RPMI8226 (cell line): ENCODE measurements around the gene CLIP2.
"Not testable (repeated sequence)": the region's sequence is repeated elsewhere in the genome, so short reads cannot be mapped to it uniquely, and the experiment has no call there.

Source experiments
- DNase-seq: peaks from one replicate; pipeline ENCODE4 v3.0.0-alpha.2; 2015

CLIP2 gene

GRCh38 chr7:74376256-74377036 is 87.2 kb downstream of the CLIP2 start:
- DNase-seq = no peak

GRCh38 chr7:74379938-74380337 is 90.7 kb downstream of the CLIP2 start:
- DNase-seq = no peak

GRCh38 chr7:74380720-74381119 is 91.5 kb downstream of the CLIP2 start:
- DNase-seq = no peak

- not testable (repeated sequence) for DNase-seq
These were observed 94.9 kb downstream of the CLIP2 start for GRCh38 chr7:74384086-74384485.

- DNase-seq = not testable (repeated sequence)
These were observed 95.6 kb downstream of the CLIP2 start for GRCh38 chr7:74384854-74385253.

- DNase-seq = no peak
These were observed 98.4 kb downstream of the CLIP2 start for GRCh38 chr7:74387606-74388005.

GRCh38 chr7:74388880-74389415 is 99.7 kb downstream of the CLIP2 start:
- no peak for DNase-seq

- DNase-seq = peak; percentile 37
These were observed 104.5 kb downstream of the CLIP2 start for GRCh38 chr7:74393722-74394121.

GRCh38 chr7:74394601-74395000 is 105.4 kb downstream of the CLIP2 start:
- DNase-seq = peak; percentile 22

- DNase-seq = peak; percentile 1
These were observed 106.6 kb downstream of the CLIP2 start for GRCh38 chr7:74395745-74396311.

GRCh38 chr7:74396993-74397392 is 107.8 kb downstream of the CLIP2 start:
- DNase-seq = peak; percentile 1

- peak; percentile 0 for DNase-seq
These were observed 109.2 kb downstream of the CLIP2 start for GRCh38 chr7:74398426-74398825.

GRCh38 chr7:74399006-74399405 is 109.8 kb downstream of the CLIP2 start:
- peak; percentile 2 for DNase-seq

GRCh38 chr7:74400420-74401136 is 111.4 kb downstream of the CLIP2 start:
- DNase-seq = peak; percentile 4

- peak; percentile 82 for DNase-seq
These were observed 112.1 kb downstream of the CLIP2 start for GRCh38 chr7:74401137-74401859.

- peak; percentile 16 for DNase-seq
These were observed 113.5 kb downstream of the CLIP2 start for GRCh38 chr7:74402668-74403067.

- peak; percentile 3 for DNase-seq
These were observed 114.5 kb downstream of the CLIP2 start for GRCh38 chr7:74403521-74404387.

GRCh38 chr7:74404388-74404700 is 115.1 kb downstream of the CLIP2 start:
- DNase-seq = no peak

- no peak for DNase-seq
These were observed 115.5 kb downstream of the CLIP2 start for GRCh38 chr7:74404741-74405140.

GRCh38 chr7:74405191-74405898 is 116.1 kb downstream of the CLIP2 start:
- peak; percentile 43 for DNase-seq

GRCh38 chr7:74405899-74406512 is 116.8 kb downstream of the CLIP2 start:
- no peak for DNase-seq
